Prostate gland (tissue), 2 donors: ENCODE data around the gene PRRT1. TPM values are rescaled to one million over a fixed set of nuclear protein-coding genes. Genes with fewer than 3 reads are reported as not detected.

Source experiments
- DNase-seq: peaks from one replicate; pipeline ENCODE4 v3.0.0-alpha.2; 2019; ENCODE audit warnings: low spot score
- H3K27ac ChIP-seq, 2 donors: fragments of 200-600 bp; sonication (generic); 2 replicates each; pipeline ENCODE4 v1.5.1; 2017 to 2019
- H3K27me3 ChIP-seq: fragments of 200-600 bp; sonication (generic); replicated peaks from 2 replicates; pipeline ENCODE4 v1.5.1; 2019; ENCODE audit not compliant: insufficient read depth
- H3K36me3 ChIP-seq, 2 donors: fragments of 200-600 bp; sonication (generic); 1 replicate in 1 of 2; 2 replicates in 1 of 2; pipeline versions ENCODE4 v1.5.1 to v1.8.1; 2017 to 2019
- H3K4me1 ChIP-seq: fragments of 200-600 bp; sonication (generic); replicated peaks from 2 replicates; pipeline ENCODE4 v1.5.1; 2019
- H3K4me3 ChIP-seq, 2 donors: fragments of 200-600 bp; sonication (generic); 2 replicates each; pipeline ENCODE4 v1.5.1; 2017 to 2019
- H3K9me3 ChIP-seq: fragments of 200-600 bp; sonication (generic); 2 replicates; pipeline ENCODE4 v1.5.1; 2017
- CTCF ChIP-seq, 4 experiments: fragments of 200-600 bp in 2 of 4; fragments of 450-650 bp in 2 of 4; sonication (generic) in 2 of 4; IDR thresholded peaks; 1 replicate in 3 of 4; 2 replicates in 1 of 4; pipeline ENCODE4 v1.5.1; 2016 to 2019; ENCODE audit warnings: antibody characterized with exemption in 4 of 4, mild to moderate bottlenecking in 2 of 4, moderate library complexity in 2 of 4
- POLR2A ChIP-seq: fragments of 450-650 bp; IDR thresholded peaks from one replicate; pipeline ENCODE4 v1.6.1; 2016; ENCODE audit warnings: antibody characterized with exemption, mild to moderate bottlenecking
- POLR2AphosphoS5 ChIP-seq: sonication (generic); formaldehyde crosslinking; IDR thresholded peaks from one replicate; pipeline ENCODE4 v1.6.1; 2017; ENCODE audit warnings: antibody characterized with exemption
- WGBS: methylation state at CpG from one replicate; pipeline ENCODE4 v1.1.5; 2018; 5-methylcytosine and 5-hydroxymethylcytosine counted together
- intact Hi-C: fragments of 100-400 bp; cut with DNase I; formaldehyde crosslinking; loops from one replicate; pipeline ENCODE4 v1.14.2; 2022
- total RNA-seq, 2 donors: library from RNA; depleted of rRNA; stranded (reverse); fragments of >200 nt; gene quantifications; one replicate each; pipeline ENCODE4 v1.1.0, GENCODE V29; 2016

Gene PRRT1
- total RNA-seq, 2 donors from 2014 or later = 0.64 to 7.2 TPM

- Histone ChIP-seq H3K27ac (no peak overlapping the region), H3K4me3 (peak overlapping the region in 1 of 2 donors; percentile 7), H3K27me3 (no peaks in the 10 kb centered on the region), H3K36me3 (no peaks in the 10 kb centered on the region), H3K9me3 (no peaks in the 10 kb centered on the region), H3K4me1 (peaks cover 5% of the 10 kb centered on the region)
- no peak for DNase-seq
- intact Hi-C loops = no loop called here
- 64% methylated on average over 47 of the region's 47 CpGs for WGBS
- TF ChIP-seq POLR2AphosphoS5 = no peak
- TF ChIP-seq POLR2A = no peak
- no peak for TF ChIP-seq CTCF (IDR thresholded peaks at IDR 0.05)
Observed at GRCh38 chr6:32149092-32149755, 2.5 kb downstream of the PRRT1 start.

- peak; percentile 34 for DNase-seq
- H3K4me3 ChIP-seq = peak overlapping the region in 1 of 2 donors; percentile 7
- intact Hi-C loops = no loop called here
- H3K4me1 ChIP-seq = peaks cover 5% of the 10 kb centered on the region
- no peak overlapping the region for H3K27ac ChIP-seq
- no peaks in the 10 kb centered on the region for H3K36me3 ChIP-seq
- H3K27me3 ChIP-seq = no peaks in the 10 kb centered on the region
- H3K9me3 ChIP-seq = no peaks in the 10 kb centered on the region
- 31% methylated on average over 39 of the region's 39 CpGs for WGBS
- TF ChIP-seq POLR2AphosphoS5 (no peak), CTCF (IDR thresholded peaks at IDR 0.05) (peak in 2 of 4 experiments; percentile 9 to 34)
Observed at GRCh38 chr6:32148289-32149091, 3.2 kb downstream of the PRRT1 start.

GRCh38 chr6:32147401-32148132 lies 4.2 kb downstream of the PRRT1 start:
- intact Hi-C loops = no loop called here
- TF ChIP-seq POLR2AphosphoS5 = no peak
- no peak for TF ChIP-seq CTCF (IDR thresholded peaks at IDR 0.05)
- TF ChIP-seq POLR2A = no peak
- Histone ChIP-seq H3K27me3 (no peaks in the 10 kb centered on the region), H3K4me3 (no peak overlapping the region), H3K4me1 (peaks cover 4% of the 10 kb centered on the region), H3K36me3 (no peaks in the 10 kb centered on the region), H3K9me3 (no peaks in the 10 kb centered on the region), H3K27ac (no peak overlapping the region)
- DNase-seq = no peak
- 96% methylated on average over 4 of the region's 4 CpGs for WGBS

- intact Hi-C loops = no loop called here
- no peak for DNase-seq
- Histone ChIP-seq H3K4me3 (no peak overlapping the region), H3K36me3 (no peaks in the 10 kb centered on the region), H3K9me3 (no peaks in the 10 kb centered on the region), H3K4me1 (no peaks in the 10 kb centered on the region), H3K27ac (no peak overlapping the region), H3K27me3 (no peaks in the 10 kb centered on the region)
- TF ChIP-seq POLR2AphosphoS5 (no peak), POLR2A (no peak), CTCF (IDR thresholded peaks at IDR 0.05) (no peak)
- WGBS = 39% methylated on average over 4 of the region's 4 CpGs
Observed at GRCh38 chr6:32146687-32147086, 5.1 kb downstream of the PRRT1 start.
